GM18519 (cell line): ENCODE data around the gene ZIC1.

Experiments used
- ATAC-seq: cut with Tn5 transposase; IDR thresholded peaks from one replicate; pipeline ENCODE4 v1.9.1; 2021; ENCODE audit warnings: mild to moderate bottlenecking, moderate library complexity; ENCODE audit not compliant: unreplicated experiment, low FRiP score

The ZIC1 gene

DNA sequence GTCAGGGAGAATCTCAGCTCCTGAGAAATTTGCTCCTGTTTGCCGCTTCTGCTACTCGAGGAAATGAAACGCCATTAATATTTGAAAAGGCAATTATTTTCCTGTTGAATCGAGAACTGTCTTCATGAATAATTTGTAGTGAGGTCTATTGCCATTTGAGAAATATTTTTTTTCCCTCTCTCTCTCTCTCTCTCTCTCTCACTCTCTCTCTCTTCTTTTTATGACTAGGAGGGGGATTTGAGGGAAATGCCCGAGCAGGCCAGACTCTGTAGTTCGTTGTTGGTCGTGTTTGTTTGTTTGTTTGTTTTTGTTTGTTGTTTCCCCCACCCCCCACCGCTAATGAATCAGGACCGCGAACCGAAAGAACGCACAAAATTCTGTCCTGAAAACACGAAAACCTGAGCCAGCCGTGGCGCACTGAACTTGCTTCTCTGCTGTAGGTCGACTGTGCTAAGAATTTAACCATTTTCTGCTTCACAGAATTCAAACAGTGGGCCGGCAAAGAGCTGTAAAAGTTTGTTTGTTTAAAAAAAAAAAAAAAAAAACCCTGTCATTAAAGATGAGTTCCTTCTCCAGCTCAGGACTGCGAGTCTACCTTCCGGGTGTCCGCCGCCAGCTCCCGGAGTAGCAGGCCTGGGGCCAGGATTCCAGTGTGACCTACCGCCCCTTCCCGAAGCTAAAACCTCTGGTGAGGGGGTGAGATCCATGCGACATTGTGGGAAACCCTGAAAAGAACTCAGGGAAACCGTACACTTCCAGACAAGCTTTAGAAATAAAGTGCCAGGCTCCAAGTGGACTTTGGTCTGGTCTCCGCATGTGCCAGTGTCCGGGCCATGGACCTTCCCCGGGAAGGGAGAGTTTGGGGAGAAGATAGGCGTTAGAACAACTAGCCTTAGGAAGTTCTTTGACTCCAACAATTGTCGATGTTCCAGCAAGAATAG is 15.0 kb upstream of the ZIC1 start:
- ATAC-seq: no peak

DNA sequence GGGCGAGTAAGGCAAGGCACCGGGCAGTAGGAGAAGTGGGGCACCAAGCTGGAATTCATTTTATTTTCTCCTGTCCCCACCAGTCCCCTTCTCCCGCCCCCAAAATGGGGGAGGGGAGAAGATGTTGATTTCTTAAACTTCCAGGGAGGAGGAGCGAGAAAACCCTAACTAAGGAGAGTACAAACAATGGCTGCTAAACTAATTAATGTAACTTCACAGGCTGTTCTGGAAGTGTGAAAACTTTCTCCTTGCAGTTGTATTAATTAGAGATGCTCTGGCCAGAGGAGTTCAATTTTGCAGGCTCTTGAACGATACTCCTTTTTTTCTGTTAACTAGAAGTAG is 14.3 kb upstream of the ZIC1 start:
- ATAC-seq: no peak

DNA sequence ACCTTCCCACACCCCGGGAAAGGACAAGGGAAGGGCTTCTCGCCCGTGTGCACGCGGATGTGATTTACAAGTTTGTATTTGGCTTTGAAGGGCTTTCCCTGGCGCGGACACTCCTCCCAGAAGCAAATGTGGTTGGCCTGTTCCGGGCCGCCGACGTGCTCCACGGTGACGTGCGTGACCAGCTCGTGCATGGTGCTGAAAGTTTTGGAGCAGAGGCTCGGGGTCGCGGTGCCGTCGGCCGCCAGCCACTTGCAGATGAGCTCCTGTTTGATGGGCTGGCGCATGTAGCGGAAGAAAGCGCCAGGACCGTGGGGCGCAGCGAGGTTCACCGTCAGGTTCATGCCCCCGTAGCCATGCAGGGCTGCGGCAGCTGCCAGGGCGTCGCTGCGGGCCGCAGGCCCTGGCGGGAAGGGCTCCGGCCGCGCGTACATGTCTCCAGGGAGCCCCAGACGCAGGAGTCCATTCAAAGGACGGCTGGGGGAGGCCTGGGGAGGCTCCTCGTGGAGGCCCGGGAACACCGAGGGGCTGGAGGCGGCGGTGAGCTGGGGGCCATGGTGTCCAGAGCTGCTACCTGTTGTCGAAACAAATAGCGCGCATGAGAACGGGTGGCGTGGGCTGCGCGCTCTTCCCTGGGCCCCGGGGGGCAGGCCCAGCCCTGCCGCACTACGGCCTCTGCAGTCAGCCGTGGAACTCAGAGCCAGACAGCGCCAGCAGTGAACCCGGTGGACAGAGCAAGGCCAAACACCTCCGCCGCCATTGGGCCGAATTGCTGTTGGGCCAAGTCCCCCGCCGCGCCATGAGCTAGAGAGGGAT is 13.1 kb upstream of the ZIC1 start:
- no peak for ATAC-seq

DNA sequence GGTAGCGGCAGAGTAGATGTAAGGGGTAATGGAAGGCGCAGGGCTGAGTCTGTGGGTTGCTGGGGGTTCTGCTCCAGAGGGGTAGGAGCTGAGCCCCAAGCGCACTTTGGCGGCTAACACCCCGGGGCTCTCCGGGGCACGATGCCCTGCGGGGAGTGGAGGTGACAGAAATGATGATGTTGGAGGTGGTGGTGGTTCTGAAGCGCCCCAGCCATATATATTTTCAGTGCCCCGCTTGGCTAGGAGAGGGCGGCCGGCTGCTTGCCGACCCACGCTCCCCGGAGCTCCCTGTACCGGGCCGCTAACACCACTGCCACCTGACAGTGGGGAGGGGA is 12.5 kb upstream of the ZIC1 start:
- ATAC-seq: no peak

DNA sequence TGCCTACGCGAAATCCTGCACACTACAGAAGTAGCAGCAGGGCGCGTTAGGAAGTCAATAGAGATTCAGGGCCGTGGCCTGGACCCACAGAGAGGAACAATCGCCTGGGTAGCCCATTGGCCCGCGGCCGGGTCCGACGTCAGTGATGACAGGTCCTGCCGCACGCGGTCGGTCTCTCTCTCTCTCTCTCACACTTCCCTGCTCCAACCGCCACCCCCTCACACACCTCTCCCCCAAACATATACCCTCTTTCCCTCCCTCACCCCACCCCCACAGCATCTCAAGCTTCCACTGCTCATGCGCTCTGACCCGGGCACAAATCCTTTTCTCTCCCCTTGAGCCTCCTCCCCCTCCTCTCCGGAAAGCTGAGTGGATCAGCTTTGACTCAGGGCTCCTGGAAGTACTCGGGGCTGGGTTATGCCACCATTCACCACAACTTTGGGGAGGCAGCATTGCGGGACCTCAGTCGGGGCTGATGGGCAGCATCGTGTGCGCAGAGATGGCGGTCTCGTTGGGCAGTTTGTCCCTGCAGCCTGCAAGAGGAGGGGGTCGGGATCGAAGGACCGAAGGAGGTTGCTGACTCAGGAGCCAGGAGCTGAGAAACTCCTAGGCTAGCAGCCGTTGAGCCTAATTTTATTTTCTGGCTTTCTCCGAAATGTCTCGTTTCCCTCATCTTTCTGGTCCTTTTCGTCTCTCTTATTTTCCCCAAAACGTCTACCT is 11.8 kb upstream of the ZIC1 start:
- no peak for ATAC-seq

DNA sequence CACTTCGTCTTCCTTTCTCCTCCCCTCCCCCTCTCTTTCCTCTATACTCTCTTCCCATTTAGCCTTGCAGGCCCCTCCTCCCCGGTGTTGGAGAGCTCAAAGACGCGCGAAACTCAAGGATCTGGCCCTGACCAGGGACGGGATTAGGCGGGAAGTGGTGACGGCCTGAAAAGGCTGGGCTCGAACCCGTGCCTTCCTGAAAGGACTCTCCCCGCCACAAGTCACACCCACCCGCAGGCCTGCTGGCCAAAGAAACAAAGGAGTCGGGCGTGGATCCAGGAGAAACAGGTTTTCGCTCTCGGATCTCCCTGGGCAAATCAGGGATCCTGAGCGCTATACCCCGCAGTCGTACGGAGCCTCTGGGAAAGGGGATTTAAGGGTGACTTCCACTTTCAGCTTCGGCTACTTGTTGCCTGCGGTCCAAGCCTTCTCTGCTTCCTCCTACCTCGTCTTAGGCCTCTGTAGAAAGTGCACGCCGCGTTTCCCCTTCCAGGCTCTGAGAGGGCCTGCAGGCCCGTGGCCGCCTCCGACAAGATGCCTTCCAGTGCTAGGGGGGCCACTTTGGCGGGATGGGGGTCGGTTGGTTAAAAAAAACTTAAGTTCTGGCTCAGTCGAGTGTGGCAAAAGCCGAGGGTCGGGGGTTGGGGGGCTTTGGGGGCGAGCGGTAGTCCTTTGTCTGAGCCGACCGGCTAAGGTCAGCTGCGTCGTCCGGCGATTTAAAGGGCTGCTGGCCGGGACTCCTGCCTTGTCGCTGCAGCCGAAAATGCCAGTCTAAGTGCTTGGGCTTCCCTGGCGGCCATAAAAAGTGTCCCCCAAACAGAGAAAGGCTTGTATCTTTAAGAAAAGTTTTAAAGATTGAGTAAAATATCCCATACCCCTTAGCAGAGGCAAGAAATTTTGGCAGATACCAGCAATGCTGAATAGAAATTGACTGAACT is 11.0 kb upstream of the ZIC1 start:
- no peak for ATAC-seq

DNA sequence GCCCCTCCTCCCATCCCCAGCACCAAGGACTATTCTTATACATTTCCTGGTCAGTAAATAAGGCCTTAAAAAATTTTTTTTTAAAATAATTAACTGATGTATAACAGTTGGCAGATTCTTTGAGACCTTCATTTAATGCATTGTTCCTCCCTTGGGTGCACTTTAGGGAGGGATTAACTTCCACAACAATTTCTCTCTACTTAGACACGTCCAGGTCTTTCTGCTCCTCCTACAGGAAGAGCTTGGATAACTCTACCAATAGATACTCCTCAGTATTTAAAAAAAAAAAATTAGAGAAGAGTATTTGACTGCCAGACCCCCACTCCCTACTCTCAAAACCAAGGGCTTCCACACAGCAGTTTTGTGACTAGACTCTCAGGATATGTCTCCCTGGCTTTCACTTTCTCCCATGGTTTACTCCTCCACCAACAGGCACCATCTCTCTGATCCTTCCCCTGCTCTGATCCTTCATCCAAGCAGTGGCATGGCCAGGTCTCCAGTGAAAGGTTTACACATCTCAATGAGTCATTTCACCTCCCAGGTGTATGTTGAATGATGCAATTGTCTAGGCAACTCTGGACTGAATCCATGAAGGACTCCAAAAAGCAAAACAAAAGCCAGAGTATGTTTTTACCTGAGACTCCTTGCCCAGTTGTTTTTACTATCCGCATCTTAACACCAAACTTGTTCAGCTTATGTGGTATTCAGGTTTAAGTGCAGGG is 10.2 kb upstream of the ZIC1 start:
- no peak for ATAC-seq

DNA sequence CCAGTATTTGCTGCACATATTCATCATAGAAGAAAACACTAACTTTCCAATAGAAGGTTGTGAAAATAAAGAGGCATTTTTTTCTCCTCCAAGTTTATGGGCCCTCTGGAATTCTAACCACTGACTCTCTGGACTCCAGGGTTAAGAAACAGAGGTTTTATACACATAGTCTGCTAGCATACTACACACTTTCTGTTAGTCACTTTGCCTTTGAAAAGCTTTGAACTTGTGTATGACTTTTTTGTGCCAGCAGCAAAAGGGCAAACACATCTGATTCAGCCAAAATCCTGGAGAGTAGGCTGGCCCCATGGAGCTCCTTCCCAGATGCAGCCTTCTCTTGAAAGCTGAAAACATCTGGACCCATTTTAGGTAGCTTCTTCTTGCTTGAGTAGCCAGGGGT is 9.1 kb upstream of the ZIC1 start:
- no peak for ATAC-seq

DNA sequence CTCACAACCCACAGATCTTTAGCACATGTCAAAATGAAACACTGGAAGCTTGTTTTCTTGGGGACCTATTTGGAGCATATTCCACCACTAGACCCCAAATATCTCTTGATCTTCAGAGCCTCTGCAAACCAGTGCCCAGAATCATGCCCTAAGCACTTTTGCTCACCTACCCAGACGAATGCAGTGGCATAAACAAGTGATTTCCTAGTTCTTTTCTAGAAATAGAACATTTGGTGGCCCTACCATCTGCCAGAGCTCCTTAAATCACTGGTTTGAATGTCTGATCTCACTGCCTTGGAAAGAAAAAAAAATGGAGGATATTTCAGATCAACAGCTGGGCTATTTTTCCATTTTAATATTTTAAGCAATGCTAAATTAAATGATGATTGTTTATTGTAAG is 8.2 kb upstream of the ZIC1 start:
- no peak for ATAC-seq

DNA sequence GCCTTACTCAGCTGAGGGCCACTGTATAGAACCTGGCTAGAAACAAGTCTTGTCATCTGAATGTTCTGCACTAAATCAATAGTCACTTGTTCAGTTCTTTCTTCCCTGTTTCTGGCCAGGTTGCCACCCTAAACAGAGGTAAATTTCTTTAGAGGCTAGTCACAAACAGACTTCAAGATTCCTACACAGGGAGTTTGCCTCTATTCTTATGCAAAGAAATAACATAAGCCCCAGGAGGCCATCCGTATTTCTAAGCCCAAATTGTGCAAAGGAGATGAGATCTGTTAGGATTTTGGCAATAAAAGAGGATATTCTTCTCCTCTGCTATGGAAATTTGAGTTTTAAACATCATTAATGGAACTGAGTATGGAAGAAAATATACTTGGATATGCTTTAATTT is 7.7 kb upstream of the ZIC1 start:
- ATAC-seq: no peak

DNA sequence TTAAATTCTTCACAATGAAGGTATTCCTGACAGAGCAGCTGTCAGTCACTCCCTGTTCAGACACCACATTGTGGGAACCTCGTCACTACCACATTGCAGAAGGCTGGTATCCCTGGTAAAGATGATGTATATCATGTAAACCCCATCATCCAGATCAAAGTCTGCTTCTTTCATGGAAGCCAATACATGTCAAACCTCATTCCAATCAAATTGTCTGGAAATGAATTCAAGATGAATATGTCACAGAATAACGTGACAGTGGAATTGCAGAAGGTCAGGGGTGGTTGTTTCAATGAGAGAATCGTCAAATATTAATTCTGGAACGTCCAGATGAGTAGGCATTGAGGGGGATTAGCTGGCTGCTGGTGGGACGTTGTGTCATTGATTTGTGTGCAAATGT is 7.0 kb upstream of the ZIC1 start:
- ATAC-seq: no peak

DNA sequence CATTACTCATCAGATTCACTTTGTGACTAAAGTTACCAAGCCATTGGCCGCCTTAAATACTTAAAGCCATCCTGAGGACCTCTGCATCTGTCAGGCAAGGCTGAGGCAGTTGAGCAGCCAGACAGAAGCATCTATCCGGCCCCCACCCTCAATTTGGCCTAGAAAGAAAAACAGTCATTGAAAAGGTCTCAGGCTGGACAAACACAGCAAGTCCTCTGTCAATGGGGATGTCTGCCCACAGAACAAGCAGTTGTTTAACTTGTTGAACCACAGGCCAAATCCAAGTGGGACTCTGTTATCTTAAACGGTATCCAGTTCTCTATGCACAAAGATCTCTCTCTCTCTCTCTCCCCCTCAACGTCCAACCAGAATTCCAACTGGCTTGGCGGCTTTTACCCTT is 5.7 kb upstream of the ZIC1 start:
- ATAC-seq: no peak

DNA sequence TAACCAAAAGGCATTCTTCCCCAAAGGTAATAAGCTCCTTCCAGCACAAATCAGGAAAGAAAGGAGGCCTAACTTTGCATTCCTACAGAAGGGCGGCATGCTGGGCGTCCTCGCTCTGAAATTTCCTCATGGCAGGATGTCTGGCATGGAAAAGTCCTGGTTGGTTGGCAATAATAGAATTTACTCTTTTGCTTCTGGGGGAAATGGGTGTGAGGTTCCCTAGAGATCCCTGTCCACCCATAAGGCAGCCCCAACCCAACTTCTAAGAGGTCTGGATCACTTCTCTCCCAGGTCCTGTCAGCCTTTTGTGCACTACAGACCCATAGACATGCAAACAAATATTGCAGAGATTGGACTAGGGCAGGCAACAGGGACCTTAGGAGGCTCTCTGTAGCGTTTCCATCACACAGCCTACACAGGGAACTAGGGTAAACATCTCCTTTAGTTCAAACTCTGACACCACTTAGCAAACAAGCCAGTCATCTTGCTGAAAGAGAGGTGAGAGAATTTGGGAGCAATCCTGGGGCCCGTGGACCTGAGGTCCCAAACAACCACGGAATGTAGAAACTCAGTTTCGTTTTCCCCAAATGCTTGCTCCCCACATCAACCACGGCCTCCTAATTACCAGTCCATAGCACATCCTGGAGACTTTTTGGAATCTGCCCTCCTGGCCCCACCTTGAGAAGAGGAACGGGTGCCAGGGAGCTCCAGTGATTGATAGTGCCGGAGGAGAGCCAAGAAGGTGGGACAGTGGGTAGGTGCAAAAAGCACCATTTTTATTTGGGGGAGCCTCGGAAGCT is 5.0 kb upstream of the ZIC1 start:
- ATAC-seq: no peak

DNA sequence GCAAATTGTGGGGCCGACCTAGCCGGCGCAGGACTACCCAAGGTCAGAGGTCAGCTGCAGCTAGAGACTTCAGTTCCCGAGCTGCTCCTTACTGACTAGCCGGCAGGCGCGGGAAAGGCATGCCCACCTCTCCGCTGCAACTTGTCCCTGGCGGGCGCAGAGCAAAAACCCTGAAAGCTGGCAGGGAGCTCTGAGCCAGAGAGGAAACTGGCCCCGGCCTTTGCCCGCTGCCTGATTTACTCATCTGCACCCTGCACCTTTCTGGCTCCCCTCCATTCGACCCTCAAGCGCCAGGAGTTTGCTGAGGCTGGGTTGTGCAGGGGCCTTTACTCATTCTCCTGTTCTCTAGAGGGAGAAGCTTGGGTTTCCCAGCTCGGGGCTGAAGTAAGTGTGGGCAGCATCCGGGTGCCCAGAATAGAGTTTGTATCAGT is 4.3 kb upstream of the ZIC1 start:
- ATAC-seq: no peak

DNA sequence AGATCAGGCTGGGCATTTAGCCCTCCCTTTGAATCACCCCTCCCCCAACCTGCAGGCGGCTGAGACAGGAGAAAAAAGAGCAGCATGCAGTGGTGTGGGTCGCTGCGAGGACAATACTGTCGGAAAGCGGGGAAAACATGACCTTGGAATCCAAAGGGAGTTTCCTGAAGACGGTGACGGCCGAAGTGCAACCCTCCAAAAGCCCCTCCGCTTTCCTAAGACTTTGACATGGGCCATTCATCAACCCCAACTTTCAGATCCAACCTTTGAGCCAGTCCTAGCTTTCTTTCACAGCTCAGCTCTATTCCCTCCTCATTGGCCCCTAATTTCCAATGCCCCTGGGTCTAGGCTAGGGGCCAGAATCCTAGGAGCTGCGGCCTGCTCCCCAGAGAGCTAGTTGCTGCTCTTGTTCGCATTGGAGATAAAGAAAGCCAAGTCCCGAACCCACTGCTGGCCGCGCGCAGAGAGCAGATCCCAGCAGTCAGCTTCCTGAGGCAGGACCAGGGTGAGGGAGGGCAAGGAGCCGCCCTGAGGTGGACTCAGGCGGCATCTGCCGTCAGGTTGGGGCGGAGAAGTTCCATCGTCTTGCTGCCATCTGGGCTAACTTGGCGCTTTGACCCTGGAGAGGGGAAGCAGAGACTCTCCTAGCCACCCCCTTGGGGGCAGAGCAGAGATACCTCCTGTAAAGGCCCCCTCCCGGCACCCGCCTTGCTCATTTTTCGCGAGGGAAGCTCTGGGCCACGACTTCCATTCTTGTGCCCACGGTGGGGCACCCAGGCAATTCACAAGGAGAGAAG is 3.7 kb upstream of the ZIC1 start:
- no peak for ATAC-seq

DNA sequence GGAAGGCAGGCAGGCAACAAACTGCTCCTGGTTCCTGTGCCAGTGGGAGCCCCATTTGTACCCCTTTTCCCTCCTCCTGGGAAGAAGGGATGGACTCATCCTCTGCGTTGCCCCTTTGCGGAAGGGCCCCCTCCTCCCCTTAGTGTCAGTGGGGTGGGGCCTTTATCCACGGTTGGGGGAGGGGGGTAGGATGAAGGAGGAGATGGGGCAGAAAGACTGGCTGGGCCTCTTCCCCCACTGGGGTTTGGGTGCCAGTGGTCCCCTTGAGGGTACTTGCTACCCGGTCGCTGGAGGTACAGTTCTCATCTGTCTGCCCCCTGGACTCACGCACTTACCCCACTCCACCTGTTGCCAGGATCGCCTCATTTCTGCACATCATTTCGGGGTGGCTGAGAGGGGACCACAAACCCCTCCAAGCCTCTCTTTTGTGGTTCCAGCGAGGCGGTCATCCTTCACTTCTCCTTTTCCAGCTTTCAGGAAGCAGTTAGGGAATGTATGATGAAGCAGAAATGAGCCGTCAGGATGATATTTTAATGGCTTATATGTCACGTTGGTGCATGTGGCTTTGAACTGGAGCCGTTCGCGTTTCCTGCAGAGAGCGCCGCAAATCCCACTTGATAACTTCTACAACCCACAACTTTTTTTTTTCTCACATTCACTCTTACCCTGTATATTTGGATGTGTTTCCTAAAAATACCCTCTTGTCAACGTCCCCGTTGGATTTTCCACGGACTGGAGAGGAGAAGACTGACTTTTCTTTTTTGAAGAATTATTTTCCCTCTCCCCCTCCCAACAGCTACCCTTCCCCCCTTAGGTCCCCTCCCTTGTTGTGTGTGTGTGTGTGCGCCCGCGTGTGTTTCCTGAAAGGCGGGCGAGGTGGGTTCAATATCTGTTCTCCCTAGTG is 2.9 kb upstream of the ZIC1 start, which contains the start of gene ZIC4:
TSS of gene ZIC4 (minus strand) at position 516 of the 904 bp plus-strand sequence. CDS start 3,746 bp downstream, outside the sequence.
- ATAC-seq: no peak

DNA sequence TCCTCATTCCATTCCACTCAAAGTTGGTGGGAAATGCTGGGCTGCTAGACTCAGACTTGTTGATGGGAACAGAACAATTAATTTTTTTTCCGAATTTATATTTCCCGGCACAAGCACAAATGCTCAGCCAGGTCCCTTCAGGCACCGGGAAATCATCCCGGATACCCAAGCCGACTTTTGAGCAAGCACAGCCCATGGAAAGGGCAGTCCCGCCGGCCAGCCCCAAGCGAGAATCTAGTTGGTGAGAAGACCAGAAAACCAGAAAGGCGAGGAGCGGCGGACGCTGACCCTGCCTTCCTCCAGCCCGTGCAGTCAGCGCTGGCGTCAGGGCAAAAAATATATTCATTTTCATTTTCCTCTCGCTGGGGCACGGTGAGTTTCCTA is 2.1 kb upstream of the ZIC1 start:
- no peak for ATAC-seq
